ENCODE measurements around the gene PREPL. TPM values are rescaled to one million over a fixed set of nuclear protein-coding genes. Genes with fewer than 3 reads are reported as not detected.

PREPL gene
- total RNA-seq, 1 experiment from 2014 or later, result 47.6 TPM

DNA sequence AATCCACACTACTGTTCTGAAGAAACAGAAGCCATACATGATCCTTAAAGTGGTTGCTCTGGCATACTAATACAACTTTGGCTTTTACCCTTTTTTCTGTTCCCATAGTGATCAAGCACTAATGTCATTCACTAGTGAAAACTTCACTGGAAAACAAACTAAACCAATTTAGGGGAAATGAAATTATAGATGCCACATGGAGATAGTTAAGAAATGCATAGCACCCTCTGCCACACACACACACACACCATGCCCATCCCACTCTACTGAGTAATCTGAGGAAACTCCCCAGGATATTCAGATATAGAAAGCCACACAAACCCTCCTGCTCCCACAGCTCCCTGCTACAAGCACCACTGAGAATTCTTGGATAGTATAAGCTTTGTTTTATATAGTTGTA is 46.9 kb downstream of the PREPL start:
- H3K9me3 ChIP-seq (ENCODE audit: low read depth, low read length, poor library complexity, severe bottlenecking), result peaks cover 22% of the 10 kb centered on the region
- no TSS peak for BruUV-seq (replicated peaks)
- H3K27ac ChIP-seq (ENCODE audit: low read depth, low read length, poor library complexity, severe bottlenecking), result no peak overlapping the region
- DNase-seq (ENCODE audit: low spot score), result no peak
- no peak for TF ChIP-seq EZH2 (IDR thresholded peaks at IDR 0.05; ENCODE audit: borderline replicate concordance, low read depth, low read length, poor library complexity, severe bottlenecking)
- TF ChIP-seq CTCF (conservative IDR thresholded peaks at IDR 0.05; ENCODE audit: low read depth, low read length), result no peak
- ChIA-PET CTCF (no interaction called here), POLR2A (ENCODE audit: low non-redundant PET) (no interaction called here)
- H3K4me1 ChIP-seq (ENCODE audit: insufficient read depth, low read length, poor library complexity, severe bottlenecking), result no peaks in the 10 kb centered on the region
- no peak overlapping the region for H3K4me3 ChIP-seq (ENCODE audit: low read depth, low read length, poor library complexity, severe bottlenecking)
- no peaks in the 10 kb centered on the region for H3K27me3 ChIP-seq (replicated peaks; ENCODE audit: insufficient read depth, low read depth, low read length, poor library complexity)
- H3K36me3 ChIP-seq (ENCODE audit: insufficient read depth, low read length, poor library complexity, severe bottlenecking), result peaks cover 10% of the 10 kb centered on the region
- intact Hi-C loops (cut with micrococcal nuclease; ENCODE audit: unreplicated experiment), result no loop called here

DNA sequence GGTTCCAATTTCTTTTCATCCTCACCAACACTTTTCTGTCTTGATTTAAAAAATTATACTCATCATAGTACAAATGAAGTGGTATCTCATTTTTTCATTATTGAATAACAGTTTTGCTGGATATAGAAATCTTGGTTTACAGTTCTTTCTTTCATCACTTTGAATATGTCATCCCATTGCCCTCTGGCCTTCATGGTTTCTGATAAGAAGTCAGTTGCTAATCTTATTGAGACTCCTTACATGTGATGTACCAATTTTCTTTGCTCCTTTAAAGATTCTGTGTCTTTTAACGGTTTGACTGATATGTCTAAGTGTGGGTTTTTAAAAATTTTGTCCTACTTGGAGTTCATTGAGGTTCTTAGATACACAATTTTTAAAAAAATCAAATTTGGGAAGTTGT is 51.0 kb downstream of the PREPL start:
- no peak for DNase-seq (ENCODE audit: low spot score)
- Histone ChIP-seq H3K4me3 (ENCODE audit: low read depth, low read length, poor library complexity, severe bottlenecking) (no peak overlapping the region), H3K4me1 (ENCODE audit: insufficient read depth, low read length, poor library complexity, severe bottlenecking) (no peaks in the 10 kb centered on the region), H3K36me3 (ENCODE audit: insufficient read depth, low read length, poor library complexity, severe bottlenecking) (peaks cover 6% of the 10 kb centered on the region), H3K9me3 (ENCODE audit: low read depth, low read length, poor library complexity, severe bottlenecking) (peaks cover 26% of the 10 kb centered on the region), H3K27me3 (replicated peaks; ENCODE audit: insufficient read depth, low read depth, low read length, poor library complexity) (no peaks in the 10 kb centered on the region), H3K27ac (ENCODE audit: low read depth, low read length, poor library complexity, severe bottlenecking) (no peak overlapping the region)
- BruUV-seq (replicated peaks), result no TSS peak
- intact Hi-C loops (cut with micrococcal nuclease; ENCODE audit: unreplicated experiment), result no loop called here
- ChIA-PET CTCF (no interaction called here), POLR2A (ENCODE audit: low non-redundant PET) (no interaction called here)
- TF ChIP-seq CTCF (conservative IDR thresholded peaks at IDR 0.05; ENCODE audit: low read depth, low read length), result no peak
- TF ChIP-seq EZH2 (IDR thresholded peaks at IDR 0.05; ENCODE audit: borderline replicate concordance, low read depth, low read length, poor library complexity, severe bottlenecking), result no peak

DNA sequence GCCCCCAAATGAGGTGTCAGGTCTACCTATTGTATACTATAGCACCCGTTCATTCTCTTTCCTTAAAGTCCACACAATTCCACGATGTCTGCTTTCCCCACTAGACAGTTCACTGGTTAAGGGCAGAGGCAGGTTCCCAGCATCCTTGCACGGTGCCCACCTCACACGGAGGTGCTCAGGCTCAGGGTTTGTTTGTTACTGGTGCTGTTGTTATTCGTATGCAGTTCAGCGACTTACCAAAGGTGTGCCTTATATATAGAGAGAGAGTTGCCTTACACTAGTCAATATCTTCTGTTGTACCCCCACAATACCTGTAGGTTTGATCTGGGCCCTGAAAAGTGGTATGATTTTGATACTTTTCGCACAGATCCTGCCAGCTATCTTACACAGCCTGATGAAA is 55.4 kb downstream of the PREPL start:
- no peak for DNase-seq (ENCODE audit: low spot score)
- Histone ChIP-seq H3K27me3 (replicated peaks; ENCODE audit: insufficient read depth, low read depth, low read length, poor library complexity) (no peaks in the 10 kb centered on the region), H3K4me1 (ENCODE audit: insufficient read depth, low read length, poor library complexity, severe bottlenecking) (no peaks in the 10 kb centered on the region), H3K9me3 (ENCODE audit: low read depth, low read length, poor library complexity, severe bottlenecking) (peaks cover 19% of the 10 kb centered on the region), H3K4me3 (ENCODE audit: low read depth, low read length, poor library complexity, severe bottlenecking) (no peak overlapping the region), H3K36me3 (ENCODE audit: insufficient read depth, low read length, poor library complexity, severe bottlenecking) (no peaks in the 10 kb centered on the region), H3K27ac (ENCODE audit: low read depth, low read length, poor library complexity, severe bottlenecking) (no peak overlapping the region)
- CTCF ChIA-PET, result interaction anchor here (0.6 to 0.7 kb wide), 2 partner anchors 38 to 67 kb away, joined by 3 to 7 read pairs; no protein-coding TSS in a partner anchor
- TF ChIP-seq EZH2 (IDR thresholded peaks at IDR 0.05; ENCODE audit: borderline replicate concordance, low read depth, low read length, poor library complexity, severe bottlenecking), result no peak
- TF ChIP-seq CTCF (conservative IDR thresholded peaks at IDR 0.05; ENCODE audit: low read depth, low read length), result no peak
- intact Hi-C loops (cut with micrococcal nuclease; ENCODE audit: unreplicated experiment), result no loop called here
- POLR2A ChIA-PET (ENCODE audit: low non-redundant PET), result no interaction called here
- no TSS peak for BruUV-seq (replicated peaks)
